ENCODE data around the gene LENG8.
"Not testable (repeated sequence)": the region's sequence is repeated elsewhere in the genome, so short reads cannot be mapped to it uniquely, and the experiment has no call there.

LENG8 gene

GRCh38 chr19:54465426-54466109, 16.6 kb downstream of the LENG8 start:
- no peak for TF ChIP-seq REST (IDR thresholded peaks at IDR 0.05; ENCODE audit: insufficient replicate concordance, low read depth)
- TF ChIP-seq SPI1 (IDR thresholded peaks at IDR 0.05; ENCODE audit: borderline replicate concordance, low read depth) = no peak
- no peak for TF ChIP-seq POLR2AphosphoS5 (IDR thresholded peaks at IDR 0.05; ENCODE audit: low read depth)
- TF ChIP-seq CTCF (IDR thresholded peaks at IDR 0.05; ENCODE audit: insufficient read depth, low read length) = no peak
- no peak for TF ChIP-seq GABPA (IDR thresholded peaks at IDR 0.05; ENCODE audit: low read depth)
- no peak for DNase-seq (ENCODE audit: low read depth in 1 of 2, low spot score in 1 of 2)
- Histone ChIP-seq H3K27ac (replicated peaks) (no peak overlapping the region), H3K4me3 (replicated peaks; ENCODE audit: insufficient read depth, low read length) (no peak overlapping the region), H3K27me3 (ENCODE audit: insufficient read depth, poor library complexity, severe bottlenecking) (peaks cover 31% of the 10 kb centered on the region)

- peaks cover 36% of the 10 kb centered on the region for H3K27me3 ChIP-seq (ENCODE audit: insufficient read depth, poor library complexity, severe bottlenecking)
- not testable (repeated sequence) for H3K27ac ChIP-seq (replicated peaks); DNase-seq (ENCODE audit: low read depth in 1 of 2, low spot score in 1 of 2); H3K4me3 ChIP-seq (replicated peaks; ENCODE audit: insufficient read depth, low read length)
These were observed 17.1 kb downstream of the LENG8 start for GRCh38 chr19:54466110-54466480.

GRCh38 chr19:54469496-54469934, 20.5 kb downstream of the LENG8 start:
- H3K27ac ChIP-seq (replicated peaks) = no peak overlapping the region
- TF ChIP-seq CTCF (IDR thresholded peaks at IDR 0.05; ENCODE audit: insufficient read depth, low read length) (no peak), GABPA (IDR thresholded peaks at IDR 0.05; ENCODE audit: low read depth) (no peak), SPI1 (IDR thresholded peaks at IDR 0.05; ENCODE audit: borderline replicate concordance, low read depth) (no peak), POLR2AphosphoS5 (IDR thresholded peaks at IDR 0.05; ENCODE audit: low read depth) (no peak), REST (IDR thresholded peaks at IDR 0.05; ENCODE audit: insufficient replicate concordance, low read depth) (no peak)
- H3K4me3 ChIP-seq (replicated peaks; ENCODE audit: insufficient read depth, low read length) = no peak overlapping the region
- H3K27me3 ChIP-seq (ENCODE audit: insufficient read depth, poor library complexity, severe bottlenecking) = peaks cover 52% of the 10 kb centered on the region
- DNase-seq (ENCODE audit: low read depth in 1 of 2, low spot score in 1 of 2) = no peak

GRCh38 chr19:54470276-54470887, 21.4 kb downstream of the LENG8 start:
- Histone ChIP-seq H3K4me3 (replicated peaks; ENCODE audit: insufficient read depth, low read length) (no peak overlapping the region), H3K27ac (replicated peaks) (no peak overlapping the region), H3K27me3 (ENCODE audit: insufficient read depth, poor library complexity, severe bottlenecking) (peaks cover 57% of the 10 kb centered on the region)
- no peak for DNase-seq (ENCODE audit: low read depth in 1 of 2, low spot score in 1 of 2)
- TF ChIP-seq GABPA (IDR thresholded peaks at IDR 0.05; ENCODE audit: low read depth) = no peak
- no peak for TF ChIP-seq SPI1 (IDR thresholded peaks at IDR 0.05; ENCODE audit: borderline replicate concordance, low read depth)
- TF ChIP-seq REST (IDR thresholded peaks at IDR 0.05; ENCODE audit: insufficient replicate concordance, low read depth) = no peak
- TF ChIP-seq CTCF (IDR thresholded peaks at IDR 0.05; ENCODE audit: insufficient read depth, low read length) = no peak
- TF ChIP-seq POLR2AphosphoS5 (IDR thresholded peaks at IDR 0.05; ENCODE audit: low read depth) = no peak

Measured in HL-60 (cell line).